ENCODE data around the gene MGRN1.

Gene MGRN1

DNA sequence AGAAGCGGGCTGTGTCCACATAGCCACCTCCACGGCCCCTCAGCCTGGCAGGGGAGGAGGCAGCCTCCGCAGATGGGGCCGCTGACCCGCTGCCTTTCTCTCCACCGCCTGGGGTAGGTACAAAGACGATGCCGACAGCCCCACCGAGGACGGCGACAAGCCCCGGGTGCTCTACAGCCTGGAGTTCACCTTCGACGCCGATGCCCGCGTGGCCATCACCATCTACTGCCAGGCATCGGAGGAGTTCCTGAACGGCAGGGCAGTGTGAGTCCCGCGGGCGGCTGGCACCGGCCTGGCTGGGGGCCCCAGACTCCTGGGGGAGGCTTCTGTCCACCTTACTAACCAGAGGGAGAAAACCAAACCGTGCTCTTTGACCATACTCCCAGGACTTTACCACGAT is 27.9 kb downstream of the MGRN1 start:
- DNase-seq (ENCODE audit: low read depth in 3 of 3) = no peak

DNA sequence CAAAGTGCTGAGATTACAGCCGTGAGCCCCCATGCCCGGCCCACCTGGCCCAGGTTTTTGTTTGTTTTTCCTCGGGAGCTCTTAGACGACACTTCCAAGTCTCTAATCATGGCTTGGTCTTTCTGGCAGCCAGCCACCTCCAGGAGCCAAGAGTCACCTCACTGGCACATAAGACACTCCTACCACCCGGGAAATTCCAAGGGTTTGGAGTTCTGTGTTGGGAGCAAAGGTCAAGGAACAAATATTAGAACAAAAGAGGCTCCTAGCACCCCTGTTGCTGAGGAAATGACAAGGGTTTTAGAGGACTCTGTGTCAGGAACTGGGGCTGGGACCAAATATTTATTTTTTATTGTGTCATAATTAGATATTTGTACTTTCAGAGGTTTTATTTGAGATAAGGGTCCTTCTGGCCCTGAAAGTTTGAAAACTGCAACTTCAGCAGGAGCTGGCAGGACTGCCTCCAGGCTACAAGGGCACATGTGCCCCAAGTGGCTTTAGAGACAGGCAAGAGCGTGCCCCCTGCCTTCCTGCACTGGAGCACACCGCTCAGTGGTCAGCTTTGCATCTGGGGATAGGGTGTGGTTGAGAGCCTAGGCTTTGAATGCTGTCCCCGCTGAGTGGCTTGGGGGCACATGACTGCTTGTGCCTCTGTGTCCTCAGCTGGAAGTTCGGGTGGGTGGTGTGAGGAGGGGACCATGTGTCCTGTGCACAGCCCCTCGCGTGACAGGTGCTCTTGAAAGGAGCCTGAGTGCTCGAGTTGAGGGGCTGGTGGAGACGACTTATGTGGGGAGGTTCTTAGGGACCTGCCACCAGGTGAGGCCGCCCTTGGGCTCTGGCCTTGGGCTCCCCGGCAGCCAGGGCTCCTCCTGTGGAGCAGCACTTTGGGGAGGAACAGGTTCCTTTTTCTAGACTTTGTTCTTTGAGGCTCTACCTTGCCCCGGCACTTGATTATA is 29.7 kb downstream of the MGRN1 start:
- no peak for DNase-seq (ENCODE audit: low read depth in 3 of 3)

GRCh38 chr16:4654964-4655590 is 30.5 kb downstream of the MGRN1 start:
- DNase-seq (ENCODE audit: low read depth in 3 of 3) = no peak

- DNase-seq (ENCODE audit: low read depth in 3 of 3) = no peak
These were observed 31.2 kb downstream of the MGRN1 start for GRCh38 chr16:4655801-4656200.

DNA sequence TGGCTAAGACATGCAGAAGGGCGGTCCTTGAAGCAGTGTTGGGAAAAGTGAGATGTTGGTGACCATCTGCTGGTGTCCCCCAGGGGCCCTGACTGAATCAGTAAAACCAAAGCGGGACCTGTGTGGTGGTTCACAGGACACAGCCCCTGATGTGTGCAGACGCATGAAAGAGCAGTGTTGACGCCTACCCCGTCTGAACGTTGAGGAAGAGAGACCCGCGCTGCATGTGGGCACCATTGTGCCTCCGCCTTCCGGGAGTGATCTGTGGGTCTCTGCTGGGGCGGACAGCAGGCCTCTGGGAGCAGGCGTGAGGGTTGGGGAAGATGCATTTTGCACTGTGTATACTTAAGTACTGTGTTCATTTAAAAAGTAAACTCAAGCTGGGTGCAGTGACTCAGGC is 31.6 kb downstream of the MGRN1 start:
- no peak for DNase-seq (ENCODE audit: low read depth in 3 of 3)

GRCh38 chr16:4656695-4657686 is 32.4 kb downstream of the MGRN1 start:
- no peak for DNase-seq (ENCODE audit: low read depth in 3 of 3)

DNA sequence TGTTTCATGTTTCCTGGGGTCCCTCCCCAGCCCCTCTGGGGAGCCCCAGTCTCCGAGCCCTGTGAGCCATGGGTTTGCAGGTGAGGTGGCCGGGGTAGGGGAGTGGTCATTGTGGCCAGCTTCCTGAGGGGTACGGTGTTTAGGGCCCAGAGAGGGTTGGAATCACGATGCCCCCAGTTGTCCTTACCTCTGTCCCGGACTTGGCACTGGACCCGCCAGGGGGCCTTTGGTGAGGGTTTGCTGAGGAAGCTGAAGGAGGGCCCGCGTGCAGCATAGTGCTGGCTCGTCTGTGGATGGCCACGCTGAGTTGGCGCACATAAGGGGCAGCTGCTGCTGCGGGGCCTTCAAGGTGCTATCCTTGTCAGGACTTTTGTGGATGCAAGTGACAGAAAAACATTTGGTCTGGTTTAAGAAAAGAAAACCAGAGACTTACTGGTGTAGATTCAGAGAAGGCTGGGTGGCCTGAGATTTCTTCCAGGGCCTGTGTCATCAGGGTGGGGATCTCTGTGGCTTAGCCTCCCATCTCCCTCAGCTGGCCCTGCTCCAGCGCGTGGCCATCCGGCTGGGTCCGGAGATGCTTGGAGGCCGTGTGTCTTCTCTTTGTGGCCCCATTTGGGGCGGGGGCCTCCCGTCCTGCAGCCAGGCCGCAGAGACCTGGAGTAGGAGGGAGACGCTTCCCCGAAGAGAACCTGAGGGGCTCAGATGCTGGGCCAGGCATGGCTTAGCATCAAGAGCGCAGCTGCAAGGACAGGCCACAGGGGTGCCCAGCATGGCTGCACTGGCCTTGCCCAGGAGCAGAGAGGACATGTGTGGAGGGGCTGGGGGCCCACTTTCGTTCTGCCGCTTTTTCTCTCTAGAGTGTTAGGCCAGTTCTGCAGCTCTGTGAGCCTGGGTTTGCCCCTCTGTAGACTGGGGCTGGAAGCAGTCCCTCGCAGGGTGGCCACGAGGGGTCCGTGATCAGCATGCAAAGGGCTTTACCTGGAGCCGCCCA is 35.0 kb downstream of the MGRN1 start:
- no peak for DNase-seq (ENCODE audit: low read depth in 3 of 3)

GRCh38 chr16:4660454-4661007 is 35.9 kb downstream of the MGRN1 start:
- DNase-seq (ENCODE audit: low read depth in 3 of 3) = peak; percentile 46 to 80 (median 54)

DNA sequence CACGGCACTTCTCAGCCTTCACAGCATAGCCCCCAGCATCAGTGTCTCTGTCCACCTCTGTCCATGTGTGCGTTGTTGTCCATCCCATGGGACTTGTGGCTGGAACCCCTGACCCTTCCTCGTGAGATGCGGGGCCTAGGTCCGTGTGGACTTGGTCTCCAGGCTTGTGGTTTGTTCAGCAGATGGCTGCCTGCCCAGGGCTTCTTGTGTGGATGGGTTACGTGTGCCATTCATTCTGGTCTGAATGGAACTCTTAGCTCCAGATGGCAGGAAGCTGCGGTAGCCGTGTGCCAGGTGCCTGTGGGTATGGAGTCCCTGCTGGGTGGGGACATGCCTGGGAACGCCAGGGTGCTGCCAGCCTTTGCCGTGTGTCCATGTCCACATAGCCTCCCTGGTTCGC is 37.0 kb downstream of the MGRN1 start:
- no peak for DNase-seq (ENCODE audit: low read depth in 3 of 3)

DNA sequence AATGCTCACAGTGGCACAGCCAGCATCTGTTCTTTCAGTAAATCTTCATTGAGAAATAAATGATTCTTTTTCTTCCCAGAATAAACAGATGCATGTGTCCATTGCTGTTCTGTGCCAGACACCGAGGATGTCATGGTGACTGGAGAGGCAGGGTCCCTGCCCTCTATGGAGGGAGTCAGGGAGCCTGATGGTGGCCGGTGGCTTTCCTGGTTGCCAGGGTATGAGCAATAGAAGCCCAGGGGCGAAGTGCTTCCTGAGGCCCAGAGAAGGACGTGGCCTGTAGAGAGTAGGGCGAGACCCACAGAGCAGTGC is 38.8 kb downstream of the MGRN1 start:
- no peak for DNase-seq (ENCODE audit: low read depth in 3 of 3)

DNA sequence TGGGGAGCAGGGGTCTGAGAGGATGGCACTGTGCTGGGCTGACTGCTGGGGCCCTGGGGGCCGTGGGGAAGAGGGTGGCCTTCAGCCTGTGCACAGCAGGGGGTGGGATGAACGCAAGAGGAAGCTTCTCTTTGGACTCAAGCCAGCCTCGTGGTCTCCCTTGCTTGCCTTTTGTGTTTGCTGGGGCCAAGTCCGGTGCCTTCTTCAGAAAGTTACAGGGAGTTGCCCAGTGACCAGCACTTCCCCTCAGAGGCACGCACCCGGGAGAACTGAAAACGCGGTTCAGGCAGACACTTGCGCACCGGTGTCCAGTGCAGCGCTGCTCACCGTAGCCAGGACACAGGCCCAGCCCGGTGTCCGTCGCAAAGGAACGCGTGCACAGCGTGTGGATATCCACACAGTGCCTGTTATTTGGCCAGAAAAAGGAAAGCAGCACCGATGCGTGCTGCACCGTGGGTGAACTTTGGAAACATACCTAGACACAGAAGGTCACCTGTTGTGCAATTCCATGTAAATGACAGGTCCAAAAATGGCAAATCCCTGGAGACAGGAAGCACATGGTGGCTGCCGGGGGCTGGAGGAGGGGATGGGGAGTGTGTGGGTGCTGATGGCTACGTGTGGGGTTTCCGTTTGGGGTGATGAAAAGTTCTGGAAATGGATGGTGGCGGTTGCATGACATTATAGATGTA is 39.3 kb downstream of the MGRN1 start:
- DNase-seq (ENCODE audit: low read depth in 3 of 3) = no peak

GRCh38 chr16:4664538-4665418 is 40.2 kb downstream of the MGRN1 start:
- peak; percentile 15 to 40 (median 15) for DNase-seq (ENCODE audit: low read depth in 3 of 3)

GRCh38 chr16:4666537-4667202 is 42.0 kb downstream of the MGRN1 start:
- DNase-seq (ENCODE audit: low read depth in 3 of 3) = no peak

GRCh38 chr16:4667203-4667963 is 42.8 kb downstream of the MGRN1 start:
- no peak for DNase-seq (ENCODE audit: low read depth in 3 of 3)

- DNase-seq (ENCODE audit: low read depth in 3 of 3) = no peak
These were observed 43.8 kb downstream of the MGRN1 start for GRCh38 chr16:4668313-4668960.

DNA sequence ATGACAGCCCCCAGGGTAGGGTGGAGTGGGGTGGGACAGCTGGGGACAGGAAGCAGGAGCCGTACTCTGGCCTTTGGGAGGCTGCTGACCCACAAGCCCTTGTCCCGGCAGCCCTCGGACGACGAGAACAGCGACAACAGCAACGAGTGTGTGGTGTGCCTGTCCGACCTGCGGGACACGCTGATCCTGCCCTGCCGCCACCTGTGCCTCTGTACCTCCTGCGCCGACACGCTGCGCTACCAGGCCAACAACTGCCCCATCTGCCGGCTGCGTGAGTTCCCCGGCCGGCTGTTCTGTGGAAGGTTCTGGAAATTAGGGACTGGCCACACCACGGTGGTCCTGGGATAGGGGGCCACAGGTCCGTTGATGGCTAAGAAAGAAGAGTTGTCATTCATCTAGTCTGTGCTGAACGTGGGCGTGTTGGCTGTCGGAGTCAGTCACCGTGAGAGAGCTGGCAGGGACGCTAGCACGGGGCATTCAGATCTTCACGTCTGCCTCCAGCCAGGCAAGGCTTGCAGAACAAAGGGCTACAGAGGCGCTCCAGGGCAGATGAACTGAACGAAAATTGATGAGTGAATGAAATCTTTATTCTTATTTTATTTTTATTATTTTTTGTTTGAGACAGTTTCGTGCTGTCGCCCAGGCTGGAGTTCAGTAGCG is 48.9 kb downstream of the MGRN1 start:
- no peak for DNase-seq (ENCODE audit: low read depth in 3 of 3)
